Lung (tissue), 12 donors: Measurements from ENCODE around the gene MYH6. TPM values are rescaled to one million over a fixed set of nuclear protein-coding genes. Genes with fewer than 3 reads are reported as not detected.

ENCODE experiments used
- ATAC-seq: fragments of 200-7000 bp; cut with Tn5 transposase; one replicate; pipeline ENCODE4 v1.9.1; 2020; ENCODE audit warnings: moderate number of reproducible peaks; ENCODE audit not compliant: insufficient read depth, low FRiP score
- DNase-seq, 3 donors: peaks; one replicate each; pipeline ENCODE4 v3.0.0-alpha.2; 2013 to 2017
- H3K27ac ChIP-seq, 2 donors: one replicate each; pipeline ENCODE4 v1.5.1; 2013; ENCODE audit warnings: mild to moderate bottlenecking in 2 of 2, moderate library complexity in 2 of 2, control low read depth in 1 of 2, inconsistent platforms in 1 of 2, low read depth in 1 of 2, low read length in 1 of 2
- H3K27me3 ChIP-seq, 3 donors: one replicate each; pipeline ENCODE4 v1.5.1; 2013; ENCODE audit warnings: low read length in 2 of 3; ENCODE audit not compliant: control insufficient read depth in 3 of 3, insufficient read depth in 3 of 3
- H3K36me3 ChIP-seq, 4 donors: one replicate each; pipeline ENCODE4 v1.5.1; 2013; ENCODE audit warnings: low read length in 4 of 4, mild to moderate bottlenecking in 1 of 4, moderate library complexity in 1 of 4; ENCODE audit not compliant: control insufficient read depth in 4 of 4, insufficient read depth in 4 of 4
- H3K4me1 ChIP-seq, 5 donors: one replicate each; pipeline ENCODE4 v1.5.1; 2013; ENCODE audit warnings: low read length in 5 of 5, mild to moderate bottlenecking in 2 of 5, moderate library complexity in 1 of 5; ENCODE audit not compliant: control insufficient read depth in 5 of 5, insufficient read depth in 5 of 5
- H3K4me3 ChIP-seq: one replicate; pipeline ENCODE4 v1.5.1; 2013; ENCODE audit warnings: mild to moderate bottlenecking, control low read depth, moderate library complexity
- H3K9ac ChIP-seq, 2 donors: one replicate each; pipeline ENCODE4 v1.5.1; 2013; ENCODE audit warnings: low read length in 2 of 2, control low read depth in 1 of 2; ENCODE audit not compliant: insufficient read depth in 1 of 2
- H3K9me3 ChIP-seq, 4 donors: one replicate each; pipeline ENCODE4 v1.5.1; 2013; ENCODE audit warnings: low read length in 3 of 4, mild to moderate bottlenecking in 1 of 4, moderate library complexity in 1 of 4; ENCODE audit not compliant: control insufficient read depth in 4 of 4, insufficient read depth in 3 of 4
- WGBS, 2 donors: extraction: QIAGEN DNeasy Blood & Tissue Kit; methylation state at CpG; one replicate each; pipeline ENCODE4 v1.1.7; 2013; 5-methylcytosine and 5-hydroxymethylcytosine counted together
- polyA plus RNA-seq, 2 donors: library from polyadenylated mRNA; stranded (reverse); fragments of 200-250 nt; gene quantifications; one replicate each; pipeline ENCODE4 v1.2.1, GENCODE V29; 2013
- total RNA-seq, 2 donors: library from RNA; depleted of rRNA in 1 of 2; stranded (reverse); fragments of >200 nt in 1 of 2; gene quantifications; one replicate each; pipeline ENCODE4 v1.2.1, GENCODE V29; 2014 to 2021
- TF ChIP-seq, protein P1 (sequence below): IDR thresholded peaks from 2 replicates; pipeline ENCODE4 v1.5.1; 2012; ENCODE audit warnings: mild to moderate bottlenecking; ENCODE audit errors: control extremely low read depth, extremely low read depth
- donor health status: control.
- donor health status: control.
- donor health status: Bipolar disorder and iron deficiency.
- donor health status: healthy.
- donor health status: DM: yes; HTN: yes; CAD: no.

MYH6 gene
- total and polyA plus RNA-seq, 4 donors = 0.25 to 7.1 (median 0.28) TPM; not detected in 1

DNA sequence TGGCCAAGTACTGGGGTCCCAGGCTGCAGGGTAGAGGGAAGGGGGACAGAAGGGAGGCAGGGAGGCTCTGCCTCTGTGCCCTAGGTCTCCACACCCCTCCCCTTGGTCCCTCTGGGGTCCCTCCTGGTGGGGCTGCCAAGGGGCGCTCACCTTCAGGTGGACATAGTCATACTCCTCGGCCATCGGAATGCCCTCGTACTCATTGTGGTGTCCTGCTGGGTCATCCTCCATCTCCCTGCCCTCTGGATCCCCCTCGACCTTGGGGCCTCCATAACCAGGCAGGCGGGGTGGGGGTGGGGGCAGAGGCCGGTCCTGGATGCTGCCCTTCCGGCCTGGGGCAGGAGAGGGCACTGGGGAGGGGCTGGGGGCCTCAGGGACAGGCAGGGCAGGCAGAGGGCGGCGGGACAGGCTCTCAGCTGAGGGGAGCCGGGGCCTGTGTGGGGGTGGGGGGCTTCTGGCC is 48.9 kb downstream of the MYH6 start:
- Histone ChIP-seq H3K27ac (no peak overlapping the region), H3K9me3 (no peaks in the 10 kb centered on the region), H3K9ac (no peak overlapping the region), H3K4me1 (peaks cover 0 to 28% (median 6%) of the 10 kb centered on the region in 5 donors), H3K4me3 (no peak overlapping the region), H3K27me3 (no peaks in the 10 kb centered on the region), H3K36me3 (peaks cover 0 to 30% (median 13%) of the 10 kb centered on the region in 4 donors)
- 84 to 85% methylated on average over 10 to 11 of the region's 11 CpGs for WGBS, 2 donors
- ATAC-seq = no peak
- DNase-seq = no peak
- TF ChIP-seq, protein P1, sequence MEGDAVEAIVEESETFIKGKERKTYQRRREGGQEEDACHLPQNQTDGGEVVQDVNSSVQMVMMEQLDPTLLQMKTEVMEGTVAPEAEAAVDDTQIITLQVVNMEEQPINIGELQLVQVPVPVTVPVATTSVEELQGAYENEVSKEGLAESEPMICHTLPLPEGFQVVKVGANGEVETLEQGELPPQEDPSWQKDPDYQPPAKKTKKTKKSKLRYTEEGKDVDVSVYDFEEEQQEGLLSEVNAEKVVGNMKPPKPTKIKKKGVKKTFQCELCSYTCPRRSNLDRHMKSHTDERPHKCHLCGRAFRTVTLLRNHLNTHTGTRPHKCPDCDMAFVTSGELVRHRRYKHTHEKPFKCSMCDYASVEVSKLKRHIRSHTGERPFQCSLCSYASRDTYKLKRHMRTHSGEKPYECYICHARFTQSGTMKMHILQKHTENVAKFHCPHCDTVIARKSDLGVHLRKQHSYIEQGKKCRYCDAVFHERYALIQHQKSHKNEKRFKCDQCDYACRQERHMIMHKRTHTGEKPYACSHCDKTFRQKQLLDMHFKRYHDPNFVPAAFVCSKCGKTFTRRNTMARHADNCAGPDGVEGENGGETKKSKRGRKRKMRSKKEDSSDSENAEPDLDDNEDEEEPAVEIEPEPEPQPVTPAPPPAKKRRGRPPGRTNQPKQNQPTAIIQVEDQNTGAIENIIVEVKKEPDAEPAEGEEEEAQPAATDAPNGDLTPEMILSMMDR = no peak

DNA sequence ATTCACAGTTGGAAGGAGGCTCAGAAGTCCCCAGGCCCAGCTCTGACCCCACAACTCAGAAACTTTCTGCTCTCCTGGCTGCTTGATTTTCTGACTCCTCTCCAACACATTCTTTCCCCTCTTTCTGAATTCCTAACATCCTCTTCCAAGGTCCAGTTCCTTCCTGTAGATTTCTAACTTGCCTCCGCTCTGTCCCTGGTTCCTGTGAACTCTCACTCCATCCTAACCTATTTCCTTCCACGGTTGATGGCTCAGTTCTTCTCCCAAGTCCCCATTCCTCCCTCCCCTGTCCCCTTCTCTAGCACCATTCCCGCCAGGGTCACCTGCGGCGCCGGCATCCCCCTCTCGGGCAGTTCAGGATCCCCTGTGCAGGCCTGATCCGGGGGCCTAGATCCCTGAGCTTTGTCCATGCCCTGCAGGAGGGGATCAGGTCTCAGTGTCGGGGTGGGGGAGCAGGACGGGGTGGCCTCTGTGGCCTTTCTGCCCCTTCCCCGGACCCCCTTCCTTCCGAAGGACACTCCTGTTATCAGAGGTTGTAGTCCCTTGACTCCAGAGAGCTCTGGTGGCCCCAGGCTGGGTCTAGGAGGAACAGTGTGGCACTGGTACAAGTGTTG is 49.4 kb downstream of the MYH6 start:
- H3K27ac ChIP-seq = no peak overlapping the region
- H3K4me3 ChIP-seq = no peak overlapping the region
- ATAC-seq (no peak), DNase-seq (no peak)
- H3K4me1 ChIP-seq = peaks cover 0 to 22% (median 1%) of the 10 kb centered on the region in 5 donors
- no peaks in the 10 kb centered on the region for H3K9me3 ChIP-seq
- H3K36me3 ChIP-seq = peaks cover 0 to 26% (median 13%) of the 10 kb centered on the region in 4 donors
- WGBS, 2 donors = 87 to 91% methylated on average over 12 of the region's 12 CpGs
- TF ChIP-seq, protein P1 = no peak
- H3K27me3 ChIP-seq = no peaks in the 10 kb centered on the region
- no peak overlapping the region for H3K9ac ChIP-seq

DNA sequence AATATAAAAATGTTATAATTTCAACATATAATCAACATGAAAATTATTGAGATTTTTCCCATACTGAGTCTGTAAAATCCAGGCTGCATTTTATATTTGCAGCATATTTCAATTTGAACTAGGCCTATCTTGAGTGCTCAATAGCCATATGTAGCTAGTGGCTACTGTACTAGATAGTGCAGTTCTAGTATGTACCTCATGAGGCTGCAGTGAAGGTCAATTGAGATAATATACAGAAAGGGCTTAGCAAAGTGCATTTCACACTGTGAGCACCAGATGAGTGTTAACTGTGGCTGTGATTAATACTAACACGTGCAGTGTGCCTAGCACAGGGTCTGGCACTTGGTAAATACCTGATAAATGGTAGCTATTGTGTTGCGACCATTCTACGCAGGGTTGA is 50.0 kb downstream of the MYH6 start:
- TF ChIP-seq, protein P1 = no peak
- WGBS, 2 donors = 86 to 87% methylated on average over 3 of the region's 3 CpGs
- H3K9me3 ChIP-seq = no peaks in the 10 kb centered on the region
- no peak overlapping the region for H3K9ac ChIP-seq
- peaks cover 0 to 16% (median 0%) of the 10 kb centered on the region in 5 donors for H3K4me1 ChIP-seq
- DNase-seq (no peak), ATAC-seq (no peak)
- no peak overlapping the region for H3K4me3 ChIP-seq
- H3K27me3 ChIP-seq = no peaks in the 10 kb centered on the region
- no peak overlapping the region for H3K27ac ChIP-seq
- peaks cover 0 to 25% (median 13%) of the 10 kb centered on the region in 4 donors for H3K36me3 ChIP-seq
